Measurements from ENCODE around the gene CTRB1.
"Not testable (repeated sequence)": the region's sequence is repeated elsewhere in the genome, so short reads cannot be mapped to it uniquely, and the experiment has no call there.

CTRB1 gene

DNA sequence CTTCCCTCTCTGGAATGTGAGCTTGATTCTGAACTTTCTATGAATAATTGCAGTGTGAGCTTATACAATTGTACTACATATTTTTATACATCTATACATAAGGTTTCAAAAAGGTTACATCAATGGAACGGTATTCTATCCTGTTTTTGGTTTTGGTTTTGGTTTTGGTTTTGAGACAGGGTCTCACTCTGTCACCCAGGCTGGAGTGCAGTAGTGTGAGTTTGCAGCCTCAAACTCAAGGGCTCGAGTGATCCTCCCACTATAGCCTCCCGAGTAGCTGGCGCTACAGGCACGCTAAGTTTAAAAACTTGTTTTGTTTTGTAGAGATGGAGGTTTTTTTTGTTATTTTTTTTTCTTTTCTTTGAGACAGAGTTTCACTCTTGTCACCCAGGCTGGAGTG lies 1.1 kb downstream of the CTRB1 start:
- H3K4me3 ChIP-seq (replicated peaks; ENCODE audit: low read depth, low read length): no peak overlapping the region
- TF ChIP-seq, protein P1, sequence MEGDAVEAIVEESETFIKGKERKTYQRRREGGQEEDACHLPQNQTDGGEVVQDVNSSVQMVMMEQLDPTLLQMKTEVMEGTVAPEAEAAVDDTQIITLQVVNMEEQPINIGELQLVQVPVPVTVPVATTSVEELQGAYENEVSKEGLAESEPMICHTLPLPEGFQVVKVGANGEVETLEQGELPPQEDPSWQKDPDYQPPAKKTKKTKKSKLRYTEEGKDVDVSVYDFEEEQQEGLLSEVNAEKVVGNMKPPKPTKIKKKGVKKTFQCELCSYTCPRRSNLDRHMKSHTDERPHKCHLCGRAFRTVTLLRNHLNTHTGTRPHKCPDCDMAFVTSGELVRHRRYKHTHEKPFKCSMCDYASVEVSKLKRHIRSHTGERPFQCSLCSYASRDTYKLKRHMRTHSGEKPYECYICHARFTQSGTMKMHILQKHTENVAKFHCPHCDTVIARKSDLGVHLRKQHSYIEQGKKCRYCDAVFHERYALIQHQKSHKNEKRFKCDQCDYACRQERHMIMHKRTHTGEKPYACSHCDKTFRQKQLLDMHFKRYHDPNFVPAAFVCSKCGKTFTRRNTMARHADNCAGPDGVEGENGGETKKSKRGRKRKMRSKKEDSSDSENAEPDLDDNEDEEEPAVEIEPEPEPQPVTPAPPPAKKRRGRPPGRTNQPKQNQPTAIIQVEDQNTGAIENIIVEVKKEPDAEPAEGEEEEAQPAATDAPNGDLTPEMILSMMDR (IDR thresholded peaks at IDR 0.05; ENCODE audit: low read length, missing control alignments): no peak
- DNase-seq (ENCODE audit: low read depth): no peak

DNA sequence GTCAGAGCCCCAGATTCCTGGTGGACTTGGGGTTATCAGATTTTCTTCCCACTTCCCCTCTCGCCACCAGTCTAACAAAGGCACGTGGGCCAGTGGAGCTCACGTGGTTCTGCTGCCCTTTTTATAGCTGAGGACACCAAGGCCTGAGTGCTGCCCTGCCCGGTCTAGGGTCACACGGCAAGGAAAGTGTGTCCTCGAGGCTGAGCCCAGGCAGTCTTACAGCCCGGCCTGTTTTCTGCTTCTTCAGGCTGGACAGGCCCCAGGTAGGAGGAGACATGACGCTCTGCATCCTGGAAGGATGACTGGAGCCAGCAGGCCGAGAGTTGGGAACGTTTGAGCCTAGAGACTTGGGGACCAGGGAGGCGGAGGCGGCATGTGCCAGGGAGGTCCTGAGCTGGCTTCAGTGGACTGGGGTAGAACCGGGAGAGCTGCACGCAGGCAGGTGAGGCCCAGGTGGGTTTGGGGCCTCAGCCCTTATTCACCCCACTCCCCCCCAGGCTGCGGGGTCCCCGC lies 3.5 kb downstream of the CTRB1 start:
- TF ChIP-seq, protein P1 (IDR thresholded peaks at IDR 0.05; ENCODE audit: low read length, missing control alignments): no peak
- DNase-seq (ENCODE audit: low read depth): no peak
- no peak overlapping the region for H3K4me3 ChIP-seq (replicated peaks; ENCODE audit: low read depth, low read length)

GRCh38 chr16:75223129-75223528 lies 4.3 kb downstream of the CTRB1 start:
- H3K4me3 ChIP-seq (replicated peaks; ENCODE audit: low read depth, low read length); DNase-seq (ENCODE audit: low read depth): not testable (repeated sequence)

DNA sequence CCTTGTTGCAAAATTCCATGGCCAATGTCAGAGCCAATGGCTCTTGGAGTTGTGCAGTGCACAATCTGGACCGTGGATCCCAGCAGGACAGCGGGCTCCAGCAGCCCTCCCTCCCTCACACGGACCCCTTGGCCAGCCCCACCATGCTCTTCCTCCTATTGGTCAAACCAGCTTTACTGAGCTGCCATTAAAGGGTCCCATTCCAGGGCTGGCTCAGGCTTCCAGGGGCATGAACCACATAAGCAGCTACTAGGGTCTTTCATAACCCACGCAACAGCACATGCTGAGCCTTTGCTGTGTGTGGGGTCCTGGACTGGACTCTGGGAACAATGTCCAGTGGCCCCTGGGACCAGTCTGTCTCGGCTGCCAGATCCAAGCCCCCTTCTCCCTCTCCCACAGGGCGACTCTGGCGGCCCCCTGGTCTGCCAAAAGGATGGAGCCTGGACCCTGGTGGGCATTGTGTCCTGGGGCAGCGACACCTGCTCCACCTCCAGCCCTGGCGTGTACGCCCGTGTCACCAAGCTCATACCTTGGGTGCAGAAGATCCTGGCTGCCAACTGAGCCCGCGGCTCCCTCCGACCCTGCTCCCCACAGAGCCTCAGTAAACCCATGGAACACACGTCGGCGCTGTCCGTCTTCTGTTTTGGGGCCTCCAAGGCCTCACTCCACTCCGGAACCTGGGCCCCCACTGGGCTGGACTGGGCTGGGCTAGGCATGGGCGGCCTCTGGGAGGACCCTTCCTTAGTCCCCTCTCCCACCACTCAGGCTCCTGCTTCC lies 5.7 kb downstream of the CTRB1 start:
- TF ChIP-seq, protein P1 (IDR thresholded peaks at IDR 0.05; ENCODE audit: low read length, missing control alignments): no peak
- no peak overlapping the region for H3K4me3 ChIP-seq (replicated peaks; ENCODE audit: low read depth, low read length)
- no peak for DNase-seq (ENCODE audit: low read depth)

DNA sequence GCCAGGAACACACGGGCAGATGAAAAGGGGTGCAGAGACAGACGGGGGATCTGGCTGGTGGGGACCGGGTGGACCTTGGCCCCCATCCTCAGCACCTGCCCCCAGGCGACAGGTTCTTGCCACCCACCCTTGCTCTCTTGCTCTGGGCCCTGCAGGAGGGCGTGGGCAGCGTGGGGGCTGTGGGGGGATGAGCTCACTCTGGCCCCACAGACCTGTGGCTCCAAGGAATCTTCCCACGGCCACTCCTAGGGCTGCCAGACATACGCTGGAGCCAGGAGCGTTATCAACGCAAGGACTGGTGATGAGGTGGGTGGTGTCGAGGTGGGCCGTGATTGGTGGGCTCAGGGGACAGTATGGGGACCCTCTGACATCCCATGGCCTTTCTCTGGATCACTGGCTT lies 6.3 kb downstream of the CTRB1 start:
- H3K4me3 ChIP-seq (replicated peaks; ENCODE audit: low read depth, low read length): no peak overlapping the region
- TF ChIP-seq, protein P1 (IDR thresholded peaks at IDR 0.05; ENCODE audit: low read length, missing control alignments): no peak
- DNase-seq (ENCODE audit: low read depth): no peak

- no peak for DNase-seq (ENCODE audit: low read depth)
- H3K4me3 ChIP-seq (replicated peaks; ENCODE audit: low read depth, low read length): no peak overlapping the region
- TF ChIP-seq, protein P1 (IDR thresholded peaks at IDR 0.05; ENCODE audit: low read length, missing control alignments): no peak
These were observed 7.1 kb downstream of the CTRB1 start for GRCh38 chr16:75225678-75226515.
